ENCODE measurements around the gene GBX2. TPM values are rescaled to one million over a fixed set of nuclear protein-coding genes. Genes with fewer than 3 reads are reported as not detected.

The GBX2 gene
- total RNA-seq, 1 donor from 2014 or later = not detected

DNA sequence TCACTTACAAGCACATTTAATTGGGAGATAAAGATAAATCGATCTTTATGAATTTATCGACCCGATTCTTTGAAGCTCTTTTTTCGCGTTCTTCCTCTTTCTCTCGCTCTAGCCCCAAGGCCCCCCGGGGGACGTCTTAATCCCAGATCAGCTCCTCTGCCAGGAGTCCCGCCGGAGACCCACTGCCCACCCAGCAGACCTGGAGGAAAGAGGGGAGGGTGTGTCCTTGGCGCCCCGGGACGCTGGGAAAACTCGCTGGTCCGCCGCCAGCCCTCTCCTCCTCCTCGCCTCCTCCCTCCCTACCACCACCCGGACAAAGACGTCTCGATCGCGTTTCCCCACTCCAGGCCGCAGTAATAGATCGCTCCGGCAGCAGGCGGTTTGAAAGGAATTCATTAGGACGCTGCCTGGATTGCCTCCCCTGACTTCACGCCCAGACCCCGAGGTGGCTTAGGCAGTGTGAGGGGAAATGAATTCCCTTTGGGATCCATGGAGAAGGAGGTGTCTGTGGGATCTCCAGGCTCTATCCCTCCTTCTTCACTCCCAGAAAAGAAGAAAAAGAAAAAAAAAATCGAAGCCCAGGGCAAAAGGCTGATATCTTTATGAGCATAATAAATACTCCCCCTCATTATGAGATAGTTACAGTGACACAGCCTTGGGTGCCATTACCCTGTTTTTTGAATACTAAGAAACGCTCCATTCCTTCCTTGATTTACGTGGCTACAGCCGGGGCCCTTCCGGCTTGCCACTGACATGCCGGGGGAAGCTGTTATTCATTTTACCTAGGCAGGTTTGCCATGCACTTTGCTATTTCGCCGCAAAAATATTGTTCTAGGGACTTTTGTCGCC, 1.8 kb upstream of the GBX2 start:
- Histone ChIP-seq H3K27me3 (ENCODE audit: control insufficient read depth, insufficient read depth, low read length) (peaks cover 79% of the 10 kb centered on the region), H3K36me3 (ENCODE audit: control insufficient read depth, insufficient read depth, low read length) (no peaks in the 10 kb centered on the region), H3K4me3 (ENCODE audit: low read depth, low read length) (no peak overlapping the region)
- DNase-seq (ENCODE audit: low read depth) (no peak), FAIRE-seq (no peak)
- TF ChIP-seq, protein P1, sequence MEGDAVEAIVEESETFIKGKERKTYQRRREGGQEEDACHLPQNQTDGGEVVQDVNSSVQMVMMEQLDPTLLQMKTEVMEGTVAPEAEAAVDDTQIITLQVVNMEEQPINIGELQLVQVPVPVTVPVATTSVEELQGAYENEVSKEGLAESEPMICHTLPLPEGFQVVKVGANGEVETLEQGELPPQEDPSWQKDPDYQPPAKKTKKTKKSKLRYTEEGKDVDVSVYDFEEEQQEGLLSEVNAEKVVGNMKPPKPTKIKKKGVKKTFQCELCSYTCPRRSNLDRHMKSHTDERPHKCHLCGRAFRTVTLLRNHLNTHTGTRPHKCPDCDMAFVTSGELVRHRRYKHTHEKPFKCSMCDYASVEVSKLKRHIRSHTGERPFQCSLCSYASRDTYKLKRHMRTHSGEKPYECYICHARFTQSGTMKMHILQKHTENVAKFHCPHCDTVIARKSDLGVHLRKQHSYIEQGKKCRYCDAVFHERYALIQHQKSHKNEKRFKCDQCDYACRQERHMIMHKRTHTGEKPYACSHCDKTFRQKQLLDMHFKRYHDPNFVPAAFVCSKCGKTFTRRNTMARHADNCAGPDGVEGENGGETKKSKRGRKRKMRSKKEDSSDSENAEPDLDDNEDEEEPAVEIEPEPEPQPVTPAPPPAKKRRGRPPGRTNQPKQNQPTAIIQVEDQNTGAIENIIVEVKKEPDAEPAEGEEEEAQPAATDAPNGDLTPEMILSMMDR (IDR thresholded peaks at IDR 0.05; ENCODE audit: insufficient read depth, low read length, severe bottlenecking) = no peak

DNA sequence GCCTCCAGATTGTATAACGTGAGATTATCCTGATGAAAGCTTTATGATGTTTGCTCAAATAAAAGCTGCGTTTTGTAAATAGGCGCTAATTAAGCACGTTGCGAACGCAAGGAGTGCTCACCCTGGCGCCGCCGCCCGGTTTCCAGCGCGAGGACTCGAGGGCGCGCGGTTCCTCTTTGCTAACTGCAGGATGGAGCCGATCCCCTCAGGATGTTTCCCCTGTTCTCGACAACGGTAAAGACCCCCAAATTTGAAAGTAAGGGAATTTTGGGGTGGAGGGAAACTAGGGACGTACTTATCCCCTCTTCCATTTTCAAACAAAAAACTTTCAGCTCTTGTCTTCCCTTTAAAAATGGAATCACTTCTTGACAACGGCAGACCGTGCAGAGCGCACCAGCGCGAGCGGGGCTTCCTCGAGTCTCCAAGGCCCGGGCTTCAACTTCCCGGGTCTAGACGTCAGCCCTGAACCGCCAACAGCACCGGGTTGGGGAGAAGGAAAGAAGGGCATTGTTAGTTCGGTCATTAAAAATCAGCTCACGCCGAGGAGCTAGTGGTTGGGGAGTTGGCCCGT, 1.1 kb upstream of the GBX2 start:
- no peak for DNase-seq (ENCODE audit: low read depth)
- no peak overlapping the region for H3K4me3 ChIP-seq (ENCODE audit: low read depth, low read length)
- FAIRE-seq = no peak
- H3K27me3 ChIP-seq (ENCODE audit: control insufficient read depth, insufficient read depth, low read length) = peaks cover 80% of the 10 kb centered on the region
- TF ChIP-seq, protein P1 (IDR thresholded peaks at IDR 0.05; ENCODE audit: insufficient read depth, low read length, severe bottlenecking) = no peak
- no peaks in the 10 kb centered on the region for H3K36me3 ChIP-seq (ENCODE audit: control insufficient read depth, insufficient read depth, low read length)

DNA sequence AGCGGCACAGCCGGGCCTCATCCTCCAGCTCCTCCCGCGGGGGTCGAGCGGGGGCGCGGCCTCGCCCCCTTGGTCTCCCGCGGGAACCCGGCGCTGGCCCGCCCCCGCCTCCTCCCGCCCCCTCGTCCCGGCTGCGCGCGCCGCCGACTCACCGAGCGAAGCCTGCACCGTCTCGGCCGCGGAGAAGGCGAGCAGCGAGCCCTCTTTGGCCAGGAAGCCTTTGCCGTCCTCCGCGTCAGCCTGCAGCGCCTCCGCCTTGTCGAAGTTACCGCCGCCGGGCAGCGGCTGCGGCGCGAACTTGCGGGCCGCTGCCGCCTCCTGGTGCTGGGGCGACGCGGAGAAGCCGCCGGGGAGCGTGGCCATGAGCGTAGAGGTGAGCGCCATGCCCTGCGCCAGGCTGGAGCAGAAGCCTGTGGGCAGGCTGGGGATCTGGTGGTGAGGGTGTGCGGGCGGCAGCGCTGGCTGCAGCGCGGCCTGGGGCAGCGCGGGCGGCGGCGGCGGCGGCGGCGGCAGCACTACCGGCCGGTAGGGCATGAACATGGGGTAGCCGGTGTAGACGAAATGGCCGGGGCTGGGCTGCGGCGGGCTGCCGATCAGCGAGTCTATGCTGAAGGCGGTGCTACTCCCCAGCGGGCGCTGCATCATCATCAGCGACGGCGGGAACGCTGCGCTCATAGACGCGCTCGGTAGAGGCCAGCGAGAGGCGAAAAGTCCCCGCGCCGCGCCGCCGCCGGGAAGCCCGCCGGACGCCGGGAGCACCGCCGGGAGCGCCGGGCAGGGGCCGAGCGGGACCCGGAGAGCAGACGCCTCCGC, 683 bp downstream of the GBX2 start:
- H3K4me3 ChIP-seq (ENCODE audit: low read depth, low read length) = peak overlapping the region; percentile 27
- TF ChIP-seq, protein P1 (IDR thresholded peaks at IDR 0.05; ENCODE audit: insufficient read depth, low read length, severe bottlenecking) = peak; percentile 51
- no peak for DNase-seq (ENCODE audit: low read depth)
- H3K36me3 ChIP-seq (ENCODE audit: control insufficient read depth, insufficient read depth, low read length) = no peaks in the 10 kb centered on the region
- H3K27me3 ChIP-seq (ENCODE audit: control insufficient read depth, insufficient read depth, low read length) = peaks cover 74% of the 10 kb centered on the region
- no peak for FAIRE-seq

DNA sequence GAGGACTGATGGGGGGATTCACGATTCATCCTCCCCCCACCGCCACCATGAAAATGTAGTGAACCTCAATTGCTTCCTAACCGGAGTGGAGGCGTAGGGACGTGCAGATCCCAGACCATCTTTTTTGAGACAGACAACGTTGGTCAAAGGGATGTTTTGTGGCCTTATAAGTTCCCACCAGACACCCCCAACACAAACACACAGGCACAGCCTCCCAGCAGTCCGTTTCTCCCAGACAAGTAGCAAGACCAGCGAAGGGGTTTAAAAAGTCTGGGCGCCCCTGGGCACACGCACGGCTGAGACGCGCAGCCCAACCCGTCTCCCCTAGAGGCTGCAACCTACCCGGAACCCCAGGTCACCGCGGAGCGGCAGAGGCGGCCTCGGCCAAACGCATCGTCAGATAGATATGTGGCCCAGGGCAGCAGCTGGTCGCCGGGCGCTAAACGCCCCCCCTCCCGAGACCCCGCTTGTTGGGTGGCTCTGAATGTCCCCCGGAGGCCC, 1.3 kb downstream of the GBX2 start:
- no peaks in the 10 kb centered on the region for H3K36me3 ChIP-seq (ENCODE audit: control insufficient read depth, insufficient read depth, low read length)

More for the DNA sequence above, 1.3 kb downstream of the GBX2 start:
- FAIRE-seq (no peak), DNase-seq (ENCODE audit: low read depth) (no peak)
- TF ChIP-seq, protein P1 (IDR thresholded peaks at IDR 0.05; ENCODE audit: insufficient read depth, low read length, severe bottlenecking) = no peak
- Histone ChIP-seq H3K4me3 (ENCODE audit: low read depth, low read length) (peak overlapping the region; percentile 27), H3K27me3 (ENCODE audit: control insufficient read depth, insufficient read depth, low read length) (peaks cover 67% of the 10 kb centered on the region)

Measured in bronchial epithelial cell (primary cell).